Stimulated activated CD4-positive, alpha-beta T cell treated with anti-CD3 and anti-CD28 coated beads, Interleukin-12 subunit alpha, Interleukin-12 subunit beta, amount 100 ng/mL, for 24 hours (primary cell): Measurements from ENCODE around the gene COPS4.
"Not testable (repeated sequence)": the region's sequence is repeated elsewhere in the genome, so short reads cannot be mapped to it uniquely, and the experiment has no call there.

Source experiments
- DNase-seq, 2 experiments: peaks; one replicate each; pipeline ENCODE4 v3.0.0-alpha.2; 2020; ENCODE audit warnings: low read depth in 2 of 2

COPS4 gene

GRCh38 chr4:83083925-83084475 is 49.0 kb downstream of the COPS4 start:
- DNase-seq = no peak

- DNase-seq = not testable (repeated sequence)
Measured at GRCh38 chr4:83084956-83085355, 50.0 kb downstream of the COPS4 start.

- no peak for DNase-seq
Measured at GRCh38 chr4:83089410-83090157, 54.6 kb downstream of the COPS4 start.

- no peak for DNase-seq
Measured at GRCh38 chr4:83093060-83093640, 58.2 kb downstream of the COPS4 start.

- no peak for DNase-seq
Measured at GRCh38 chr4:83096397-83096796, 61.4 kb downstream of the COPS4 start.

- no peak for DNase-seq
Measured at GRCh38 chr4:83104991-83105390, 70.0 kb downstream of the COPS4 start.

GRCh38 chr4:83107631-83108030 is 72.6 kb downstream of the COPS4 start:
- DNase-seq = peak in 1 of 2 experiments; percentile 23

GRCh38 chr4:83108101-83108861 is 73.3 kb downstream of the COPS4 start:
- DNase-seq = no peak

GRCh38 chr4:83109480-83110222 is 74.7 kb downstream of the COPS4 start:
- DNase-seq = peak in 1 of 2 experiments; percentile 35

- peak; percentile 80 to 90 for DNase-seq
Measured at GRCh38 chr4:83110223-83110945, 75.4 kb downstream of the COPS4 start.

- no peak for DNase-seq
Measured at GRCh38 chr4:83110970-83111750, 76.2 kb downstream of the COPS4 start.

- not testable (repeated sequence) for DNase-seq
Measured at GRCh38 chr4:83111751-83112141, 76.8 kb downstream of the COPS4 start.

GRCh38 chr4:83112231-83112630 is 77.2 kb downstream of the COPS4 start:
- DNase-seq = no peak

- DNase-seq = no peak
Measured at GRCh38 chr4:83112678-83113428, 77.9 kb downstream of the COPS4 start.

- DNase-seq = no peak
Measured at GRCh38 chr4:83113429-83113786, 78.4 kb downstream of the COPS4 start.

- DNase-seq = no peak
Measured at GRCh38 chr4:83114576-83114975, 79.6 kb downstream of the COPS4 start, which contains the start of gene PLAC8. PLAC8 (minus strand) TSS chr4:83114729; CDS start chr4:83107921, 6,808 bp downstream.

GRCh38 chr4:83115000-83115399 is 80.0 kb downstream of the COPS4 start:
- DNase-seq = no peak

- DNase-seq = no peak
Measured at GRCh38 chr4:83115656-83116285, 80.8 kb downstream of the COPS4 start.

- DNase-seq = no peak
Measured at GRCh38 chr4:83118869-83119268, 83.9 kb downstream of the COPS4 start.
